OCI-M2 (cell line): ENCODE data around the gene CSRP2.

Experiments
- DNase-seq: peaks from one replicate; lab custom pipeline; 2025; ENCODE audit not compliant: unreplicated experiment; lab: John Stamatoyannopoulos, UW

The CSRP2 gene

DNA sequence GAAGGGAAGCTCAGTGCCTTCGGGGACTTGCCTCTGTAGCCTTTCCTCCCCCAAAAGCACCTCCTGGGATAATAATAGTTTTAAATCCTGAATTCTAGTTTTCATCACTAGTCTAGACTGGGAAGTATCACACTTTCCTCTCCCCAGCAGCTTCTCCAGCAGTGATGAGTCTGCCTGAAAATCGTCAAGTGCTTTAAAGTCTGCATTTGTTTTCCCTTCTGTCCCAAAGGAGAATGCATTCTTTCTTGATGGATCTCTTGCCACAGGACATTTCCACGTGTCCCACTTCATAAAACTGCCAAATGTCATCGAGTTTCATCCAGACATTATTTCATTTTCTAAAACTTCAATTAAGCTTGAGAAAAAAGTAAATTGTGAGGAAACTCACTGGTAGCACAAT lies 15.0 kb downstream of the CSRP2 start:
- no peak for DNase-seq

DNA sequence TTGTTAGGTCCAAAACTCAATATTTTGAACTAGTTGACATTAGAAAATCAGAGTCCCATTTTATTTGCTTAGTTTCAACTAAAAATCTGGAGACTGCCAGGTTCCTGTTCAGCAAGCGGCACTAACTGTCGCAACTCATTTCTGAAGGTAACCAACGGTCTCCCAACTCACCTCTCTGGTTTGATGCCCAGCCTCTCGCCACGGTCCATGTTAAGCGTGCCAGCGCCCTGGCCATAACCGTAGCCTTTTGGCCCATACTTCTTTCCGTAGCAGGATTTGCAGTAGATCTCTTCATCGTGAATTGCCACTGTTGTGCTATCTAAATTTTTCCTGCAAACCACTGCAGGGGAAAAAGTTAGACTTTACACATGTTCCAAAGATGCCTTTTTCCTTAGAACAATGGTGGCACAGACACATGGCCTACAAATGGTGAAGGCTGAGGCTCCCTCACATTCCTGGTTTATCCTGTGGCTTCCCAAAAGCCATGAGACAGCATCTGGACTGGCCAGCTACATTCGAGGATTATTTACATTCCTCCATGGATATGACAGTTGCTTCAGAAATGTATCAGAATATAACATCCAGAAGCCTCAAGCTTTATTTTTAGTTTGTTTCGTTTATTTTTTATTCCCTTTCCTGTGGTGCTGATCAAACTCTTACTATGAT lies 15.7 kb downstream of the CSRP2 start:
- no peak for DNase-seq

DNA sequence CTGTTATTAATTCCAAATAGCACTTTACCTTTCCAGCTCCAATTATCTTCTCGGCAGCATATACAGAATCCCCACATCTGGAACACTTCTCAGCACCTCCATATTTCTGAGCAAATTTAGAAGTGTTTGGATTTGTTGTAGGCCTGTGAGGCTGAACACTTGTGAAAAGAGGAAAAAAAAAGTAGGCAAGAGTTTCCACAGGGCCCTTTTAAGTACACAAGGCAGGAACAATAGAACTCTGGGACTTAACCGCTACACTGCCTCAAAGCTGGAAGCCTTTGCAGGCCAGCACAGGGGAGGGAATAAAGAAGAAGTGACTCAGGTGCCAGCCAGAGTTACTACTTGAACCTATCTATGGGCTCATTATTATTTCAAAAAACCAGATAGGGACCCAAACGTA lies 18.6 kb downstream of the CSRP2 start:
- DNase-seq = no peak

DNA sequence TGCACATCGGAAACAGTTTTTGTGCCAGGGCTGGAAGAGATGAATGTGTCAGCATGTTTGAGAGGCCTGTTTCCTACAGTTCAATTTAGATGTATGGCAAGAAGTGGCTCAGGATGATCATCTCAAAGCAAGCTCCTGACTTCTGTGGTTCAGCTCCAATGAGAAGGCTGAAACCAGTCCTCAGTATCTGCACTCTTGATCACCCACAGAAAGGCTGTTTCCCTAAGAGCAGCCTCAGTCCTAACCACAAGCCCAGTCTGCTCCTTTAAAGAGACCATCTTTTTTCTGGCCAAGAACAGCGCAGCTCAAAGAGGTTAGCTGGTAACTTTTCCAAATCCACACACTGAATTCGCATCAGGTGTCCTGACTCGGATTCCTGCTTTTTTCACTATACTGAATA lies 19.2 kb downstream of the CSRP2 start:
- no peak for DNase-seq

DNA sequence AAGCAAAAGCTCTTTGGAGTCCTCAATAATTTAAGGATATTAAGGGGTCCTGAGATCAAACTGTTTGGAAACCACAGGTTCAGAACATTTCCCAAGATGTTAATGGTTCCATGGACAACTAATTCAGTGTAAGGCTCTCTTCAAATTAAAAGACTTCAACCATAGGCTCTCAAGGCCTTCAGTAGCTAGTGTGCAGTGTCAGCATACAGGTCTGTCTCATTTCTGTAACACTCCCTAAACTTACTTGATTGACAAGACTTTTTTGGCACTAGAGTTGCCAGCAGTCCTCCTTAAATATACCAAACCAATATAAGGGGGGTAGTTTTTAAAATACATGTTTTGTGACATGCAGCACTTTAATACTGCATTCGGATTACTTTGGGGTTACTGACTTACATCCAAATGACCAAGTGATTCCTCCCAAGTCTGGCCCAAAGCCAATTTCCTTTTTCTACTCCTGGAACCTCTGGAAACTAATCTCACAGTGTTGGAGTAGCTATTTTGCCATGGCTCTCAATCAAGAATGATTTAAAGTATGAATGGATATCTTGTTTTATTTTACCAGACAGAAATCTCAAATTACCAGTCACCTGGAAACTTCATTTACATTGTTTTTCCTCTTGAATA lies 22.7 kb downstream of the CSRP2 start:
- DNase-seq = no peak

DNA sequence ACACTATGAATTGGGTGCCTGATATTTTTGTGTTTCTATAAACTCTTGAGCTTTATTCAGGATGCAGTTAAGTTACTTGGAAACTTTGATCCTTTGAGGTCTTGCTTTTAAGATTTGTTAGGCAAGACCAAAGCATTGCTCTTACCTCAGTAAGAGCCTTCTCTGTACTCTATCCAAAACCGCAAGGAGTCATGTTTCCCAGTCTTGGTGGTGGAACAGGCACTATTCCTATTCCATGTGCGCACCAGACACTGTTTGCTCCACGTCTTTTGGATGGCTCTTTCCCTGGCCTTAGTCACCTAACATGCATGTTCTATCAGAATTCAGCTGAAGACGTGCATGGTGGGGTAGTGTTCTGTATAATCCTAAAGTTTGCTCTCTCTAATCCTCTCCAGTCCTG lies 23.5 kb downstream of the CSRP2 start:
- DNase-seq = no peak

DNA sequence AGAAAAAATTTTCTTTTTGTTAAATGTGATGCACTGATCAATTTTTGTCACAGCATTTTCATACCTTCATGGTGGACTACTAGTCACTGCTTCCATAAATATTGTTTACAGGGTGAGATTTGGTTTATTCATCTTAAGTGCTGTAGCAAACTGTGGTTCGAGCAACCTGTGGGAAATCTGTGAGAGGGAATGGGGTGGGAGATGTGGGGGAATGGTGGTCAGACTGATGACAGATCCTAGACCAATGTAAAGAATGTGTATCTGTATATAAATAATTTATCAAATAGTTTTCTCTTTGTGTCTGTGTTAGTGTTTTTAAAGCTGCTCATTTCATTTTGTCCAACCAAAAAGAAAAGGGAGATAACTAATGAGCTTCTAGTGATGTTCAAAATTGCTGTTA lies 26.7 kb downstream of the CSRP2 start:
- no peak for DNase-seq

DNA sequence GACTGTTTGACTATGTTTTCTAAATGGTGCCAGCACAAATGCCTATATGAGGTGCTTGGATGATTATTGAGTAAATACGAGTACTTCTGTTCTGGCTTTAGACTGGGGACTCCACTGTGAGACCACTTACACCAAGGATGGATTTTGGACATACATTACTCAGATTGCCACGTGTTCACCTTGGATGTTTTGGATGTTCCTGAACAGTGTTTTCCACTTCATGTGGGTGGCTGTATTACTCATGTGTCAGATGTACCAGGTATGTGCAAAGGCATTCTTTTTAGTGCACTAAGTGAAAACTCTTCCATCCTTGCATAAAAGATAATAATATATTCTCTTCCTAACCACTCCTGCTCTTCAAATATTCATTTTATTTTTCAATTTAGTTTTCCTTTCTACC lies 30.7 kb downstream of the CSRP2 start:
- no peak for DNase-seq

DNA sequence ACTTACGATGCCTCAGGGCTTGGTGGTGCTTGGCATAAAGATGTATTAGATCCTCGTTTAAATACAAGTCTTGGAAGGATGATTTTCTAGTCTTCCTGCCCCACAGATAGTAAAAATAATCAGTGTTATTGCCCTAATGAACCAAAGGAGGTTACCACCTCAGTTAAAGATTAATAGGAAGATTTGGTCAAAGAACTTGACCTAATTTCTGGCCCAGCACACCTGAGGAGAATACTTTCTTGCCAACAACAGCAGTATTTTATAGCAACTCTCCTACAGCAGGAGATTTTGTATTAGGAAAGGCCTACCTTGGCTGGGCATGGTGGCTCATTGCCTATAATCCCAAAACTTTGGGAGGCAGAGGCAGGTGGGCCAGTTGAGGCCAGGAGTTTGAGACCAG lies 31.6 kb downstream of the CSRP2 start:
- no peak for DNase-seq

DNA sequence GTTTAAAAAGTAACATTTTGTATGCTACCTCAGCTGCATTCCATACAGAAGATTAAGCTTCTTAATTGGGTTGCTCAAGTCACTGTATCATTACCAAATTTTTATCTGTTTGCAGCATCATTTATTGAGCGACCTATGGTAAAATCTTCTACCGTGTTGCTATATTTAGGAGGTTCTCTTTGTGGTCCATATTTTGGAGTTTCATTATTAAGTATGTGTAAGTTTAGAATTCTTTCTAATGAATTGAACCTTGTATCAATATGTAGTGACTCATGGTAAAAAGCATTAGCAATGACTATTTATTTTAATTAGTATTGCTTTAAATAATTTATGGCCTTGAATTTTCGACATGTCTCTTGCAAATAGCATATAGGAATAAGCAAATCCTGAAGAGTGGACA lies 42.2 kb downstream of the CSRP2 start:
- DNase-seq = no peak

DNA sequence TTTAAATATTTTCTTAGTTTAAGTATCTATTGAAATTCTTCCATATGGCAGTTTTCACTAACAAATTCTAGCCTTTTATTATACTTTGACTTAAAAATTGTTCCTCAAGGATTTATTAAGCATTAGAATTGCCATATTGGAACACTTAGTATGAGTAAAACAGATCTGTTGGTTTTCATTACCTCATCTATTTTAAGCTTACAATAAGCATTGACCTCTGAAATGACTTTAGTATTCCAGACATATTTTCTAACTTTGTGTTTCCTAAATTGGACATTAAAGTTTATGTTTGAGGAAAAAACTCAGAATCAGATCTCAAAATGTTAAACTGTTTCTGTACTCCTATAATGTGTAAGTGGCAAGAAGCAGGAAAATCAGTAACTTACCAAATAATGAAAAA lies 48.4 kb downstream of the CSRP2 start:
- DNase-seq = no peak

DNA sequence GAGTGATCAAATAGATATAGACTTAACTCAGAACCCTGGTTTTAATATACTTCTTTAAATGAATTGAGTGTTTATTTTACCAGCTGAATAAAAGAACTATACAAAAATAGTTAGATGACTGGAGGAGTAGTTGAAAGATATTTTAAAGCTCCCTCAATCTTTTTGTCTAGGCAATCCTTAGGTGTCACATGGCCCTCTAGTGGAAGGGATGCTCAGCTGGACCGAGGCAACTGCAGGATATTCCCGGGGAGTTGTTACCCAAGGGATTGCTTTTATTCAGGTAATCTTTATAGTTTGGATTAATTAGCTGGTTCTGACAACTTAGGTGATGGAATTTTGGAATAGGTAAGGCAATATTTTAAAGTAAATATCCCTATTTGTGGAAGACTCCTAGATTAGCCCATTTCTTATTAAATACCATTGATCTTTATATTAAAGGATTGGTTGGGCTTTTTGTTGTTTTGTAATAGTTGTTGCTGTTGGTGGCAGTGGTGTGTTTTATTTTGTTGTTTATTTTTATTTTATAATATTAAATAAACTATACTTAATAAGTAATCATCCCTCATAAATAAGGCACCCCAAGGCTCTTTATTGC lies 57.8 kb downstream of the CSRP2 start:
- no peak for DNase-seq

DNA sequence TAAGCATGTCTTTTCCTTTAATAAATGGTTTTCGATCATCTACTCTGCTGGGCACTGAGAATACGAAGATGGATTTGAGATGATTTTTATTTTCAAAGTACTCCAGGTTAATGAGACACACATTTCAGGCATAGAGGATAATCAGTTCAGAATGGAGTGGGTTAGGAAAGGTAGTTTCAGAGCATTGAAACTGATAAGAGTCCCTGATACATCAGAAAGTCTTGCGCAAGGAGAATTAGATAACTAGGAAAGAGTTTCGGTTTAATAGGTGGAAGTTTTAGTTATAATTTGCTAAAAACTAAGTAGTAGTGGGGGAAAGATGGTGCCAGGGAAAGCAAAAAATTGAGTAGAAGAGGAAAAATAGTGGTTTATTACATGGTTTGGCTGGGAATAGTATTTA lies 64.8 kb downstream of the CSRP2 start:
- DNase-seq = no peak

DNA sequence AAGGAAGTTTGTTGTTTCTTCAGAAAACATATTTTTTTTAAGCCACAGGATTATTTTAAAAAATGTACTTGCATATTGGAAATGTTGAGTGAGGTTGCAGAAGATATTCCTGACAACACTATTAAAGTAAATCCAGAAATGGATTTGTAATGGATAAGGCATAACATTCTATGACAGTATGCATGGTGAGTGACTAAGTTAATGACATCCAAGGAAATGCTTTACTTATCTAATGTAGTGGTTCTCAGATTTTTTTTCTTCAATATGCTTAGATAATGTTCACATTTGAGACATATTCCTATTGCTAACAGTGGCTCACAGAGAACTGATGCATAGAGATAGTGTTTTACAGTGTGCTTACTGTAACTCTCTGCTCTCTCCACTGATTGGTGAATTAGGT lies 65.6 kb downstream of the CSRP2 start:
- DNase-seq = no peak

DNA sequence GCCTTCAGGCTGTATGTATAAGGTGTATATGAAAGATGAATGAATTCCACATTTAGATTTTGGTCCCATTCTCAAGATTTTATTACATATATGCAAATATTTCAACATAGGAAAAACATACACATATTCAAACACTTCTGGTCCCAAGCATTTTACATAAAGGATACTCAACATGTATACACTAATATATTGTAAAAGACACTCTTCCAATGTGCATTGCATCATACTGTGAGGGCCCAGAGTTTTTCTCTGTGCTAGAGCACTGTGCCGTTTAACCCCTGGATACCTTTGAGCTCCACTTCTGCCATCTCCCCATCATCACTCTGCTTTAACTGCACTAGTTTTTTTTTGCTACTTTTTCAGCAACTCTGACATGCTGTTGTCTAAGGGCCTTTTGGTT lies 66.8 kb downstream of the CSRP2 start:
- no peak for DNase-seq

DNA sequence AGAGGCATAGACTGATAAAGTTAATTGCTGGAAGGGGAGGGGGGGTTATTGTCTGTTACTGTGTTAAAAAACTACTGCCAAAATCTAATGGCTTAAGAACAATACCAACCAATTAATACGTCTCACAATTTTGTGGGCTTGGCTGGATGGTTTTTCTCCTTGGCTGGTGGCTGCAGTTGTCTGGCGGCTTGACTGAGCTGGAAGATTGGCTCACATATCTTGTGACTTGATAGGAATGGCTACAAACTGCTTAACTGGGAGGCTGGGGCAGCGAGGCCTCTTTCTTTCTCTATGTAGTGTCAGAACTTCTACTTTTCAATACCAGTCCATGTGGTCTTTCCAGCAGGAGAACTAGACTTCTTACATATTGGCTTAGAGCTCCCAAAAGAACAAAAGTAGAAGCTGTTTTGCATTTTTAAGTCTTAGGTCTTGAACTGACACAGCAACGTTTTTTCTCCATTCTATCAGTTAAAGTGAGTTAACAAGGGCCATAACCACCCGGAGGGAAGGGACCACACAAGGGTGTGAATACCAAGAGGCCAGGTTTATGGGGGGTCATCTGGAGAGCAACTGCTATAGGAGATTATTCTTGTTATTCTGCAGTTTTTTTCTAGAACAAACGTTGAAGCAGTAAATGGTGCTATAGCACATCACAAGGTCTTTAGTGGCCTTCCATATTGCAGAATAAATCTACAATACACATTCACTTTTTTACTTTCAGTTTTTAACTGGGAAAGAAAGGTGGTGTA lies 68.0 kb downstream of the CSRP2 start:
- no peak for DNase-seq
